OCI-LY3 (cell line): ENCODE data around the gene MMP3.

Experiments used
- H2AFZ ChIP-seq: fragments of 200-600, 300-600 bp; shearing (Covaris generic); 2 replicates; pipeline ENCODE4 v1.6.0; 2014; ENCODE audit warnings: antibody characterized with exemption, low read depth, low read length
- H3K27ac ChIP-seq: fragments of 200-600, 300-600 bp; sonication (generic); 2 replicates; pipeline ENCODE4 v1.5.1; 2014; ENCODE audit warnings: mild to moderate bottlenecking, low read length, moderate library complexity, mixed read lengths
- H3K27me3 ChIP-seq: fragments of 200-600, 300-600 bp; sonication (generic); 2 replicates; pipeline ENCODE4 v1.6.1; 2014; ENCODE audit warnings: low read depth, low read length, mixed read lengths
- H3K36me3 ChIP-seq: fragments of 200-600, 300-600 bp; sonication (generic); replicated peaks from 2 replicates; pipeline ENCODE3; 2014; ENCODE audit warnings: low read depth, low read length, mixed read lengths
- H3K4me1 ChIP-seq: fragments of 300-600, 200-600 bp; sonication (generic); 2 replicates; pipeline ENCODE4 v1.6.1; 2014; ENCODE audit warnings: low read length, mixed read lengths
- H3K4me2 ChIP-seq: fragments of 200-600, 300-600 bp; sonication (generic); 2 replicates; pipeline ENCODE4 v1.6.1; 2014; ENCODE audit warnings: low read length, mixed read lengths
- H3K4me3 ChIP-seq: fragments of 300-600, 200-600 bp; sonication (generic); 2 replicates; pipeline ENCODE4 v1.5.1; 2014; ENCODE audit warnings: antibody characterized with exemption, mild to moderate bottlenecking, low read length, moderate library complexity
- H3K79me2 ChIP-seq: fragments of 300-600, 200-600 bp; shearing (Covaris generic); 2 replicates; pipeline ENCODE4 v1.6.1; 2014; ENCODE audit warnings: mild to moderate bottlenecking, low read length, mixed read lengths
- H3K9ac ChIP-seq: fragments of 300-600, 200-600 bp; shearing (Covaris generic); 2 replicates; pipeline ENCODE4 v1.6.0; 2014; ENCODE audit warnings: mild to moderate bottlenecking, low read length, moderate library complexity
- H3K9me3 ChIP-seq: fragments of 200-600, 300-600 bp; shearing (Covaris generic); 2 replicates; pipeline ENCODE4 v1.6.1; 2014; ENCODE audit warnings: low read length, mixed read lengths; ENCODE audit not compliant: insufficient read depth
- H4K20me1 ChIP-seq: fragments of 200-600, 300-600 bp; sonication (generic); 2 replicates; pipeline ENCODE4 v1.6.1; 2016; ENCODE audit warnings: low read length, mixed read lengths; ENCODE audit not compliant: insufficient read depth
- CTCF ChIP-seq: fragments of 200-600, 300-600 bp; sonication (generic); IDR thresholded peaks from 2 replicates; pipeline ENCODE4 v1.5.1; 2014; ENCODE audit warnings: antibody characterized with exemption, low read length, low read depth
- EZH2phosphoT487 ChIP-seq: fragments of 200-600 bp; shearing (Covaris generic); IDR thresholded peaks from 2 replicates; pipeline ENCODE4 v1.6.1; 2018; ENCODE audit warnings: antibody characterized with exemption, mixed run types, low read depth

The MMP3 gene

GRCh38 chr11:102830001-102830727 is 13.2 kb downstream of the MMP3 start:
- Histone ChIP-seq H3K27ac (no peak overlapping the region), H3K4me3 (no peak overlapping the region), H3K9ac (no peak overlapping the region), H3K4me1 (peaks cover 7% of the 10 kb centered on the region), H3K9me3 (no peaks in the 10 kb centered on the region), H4K20me1 (no peaks in the 10 kb centered on the region), H2AFZ (no peak overlapping the region), H3K27me3 (no peaks in the 10 kb centered on the region), H3K4me2 (peak overlapping the region; percentile 30; the same call in 1 of the 2 replicates), H3K79me2 (no peaks in the 10 kb centered on the region), H3K36me3 (no peaks in the 10 kb centered on the region)
- TF ChIP-seq EZH2phosphoT487 (no peak), CTCF (no peak)

GRCh38 chr11:102829316-102830000 is 14.0 kb downstream of the MMP3 start:
- Histone ChIP-seq H3K79me2 (no peaks in the 10 kb centered on the region), H3K9ac (no peak overlapping the region), H3K4me1 (peaks cover 7% of the 10 kb centered on the region), H3K36me3 (no peaks in the 10 kb centered on the region), H2AFZ (no peak overlapping the region), H3K9me3 (no peaks in the 10 kb centered on the region), H3K27me3 (no peaks in the 10 kb centered on the region), H3K27ac (no peak overlapping the region), H4K20me1 (no peaks in the 10 kb centered on the region), H3K4me3 (no peak overlapping the region), H3K4me2 (peak overlapping the region; percentile 30; the same call in 1 of the 2 replicates)
- TF ChIP-seq EZH2phosphoT487 (no peak), CTCF (no peak)

- Histone ChIP-seq H3K4me1 (peaks cover under 1% of the 10 kb centered on the region; the same call in 1 of the 2 replicates), H3K27me3 (no peaks in the 10 kb centered on the region), H3K36me3 (no peaks in the 10 kb centered on the region), H3K4me2 (no peak overlapping the region), H3K27ac (no peak overlapping the region), H2AFZ (no peak overlapping the region), H3K9ac (no peak overlapping the region), H3K4me3 (no peak overlapping the region), H4K20me1 (no peaks in the 10 kb centered on the region), H3K9me3 (no peaks in the 10 kb centered on the region), H3K79me2 (no peaks in the 10 kb centered on the region)
- TF ChIP-seq EZH2phosphoT487 (no peak), CTCF (no peak)
Observed at GRCh38 chr11:102824556-102824955, 18.9 kb downstream of the MMP3 start.

- Histone ChIP-seq H3K9ac (no peak overlapping the region), H3K36me3 (no peaks in the 10 kb centered on the region), H3K4me3 (no peak overlapping the region), H3K79me2 (no peaks in the 10 kb centered on the region), H3K4me1 (no peaks in the 10 kb centered on the region), H4K20me1 (no peaks in the 10 kb centered on the region), H3K9me3 (no peaks in the 10 kb centered on the region), H3K4me2 (no peak overlapping the region), H3K27ac (no peak overlapping the region), H3K27me3 (no peaks in the 10 kb centered on the region), H2AFZ (no peak overlapping the region)
- TF ChIP-seq CTCF: no peak
- TF ChIP-seq EZH2phosphoT487: no peak
Observed at GRCh38 chr11:102819491-102819890, 23.9 kb downstream of the MMP3 start.
